SKM-1 (cell line): ENCODE data around the gene TUBD1.

Experiments
- DNase-seq: peaks from one replicate; lab custom pipeline; 2025; ENCODE audit not compliant: unreplicated experiment; lab: John Stamatoyannopoulos, UW

Gene TUBD1

GRCh38 chr17:59826706-59827453 lies 65.9 kb downstream of the TUBD1 start:
- DNase-seq = no peak

- no peak for DNase-seq
Observed at GRCh38 chr17:59825533-59826322, 67.0 kb downstream of the TUBD1 start.

- no peak for DNase-seq
Observed at GRCh38 chr17:59815965-59816364, 76.8 kb downstream of the TUBD1 start.

- no peak for DNase-seq
Observed at GRCh38 chr17:59814685-59815084, 78.1 kb downstream of the TUBD1 start.

- DNase-seq = no peak
Observed at GRCh38 chr17:59814276-59814675, 78.5 kb downstream of the TUBD1 start.

GRCh38 chr17:59812139-59812538 lies 80.6 kb downstream of the TUBD1 start:
- DNase-seq = no peak

- no peak for DNase-seq
Observed at GRCh38 chr17:59811209-59811608, 81.5 kb downstream of the TUBD1 start.

GRCh38 chr17:59810894-59811153 lies 81.9 kb downstream of the TUBD1 start:
- no peak for DNase-seq
